HCT116 (cell line): ENCODE measurements around the gene UMODL1. TPM values are rescaled to one million over a fixed set of nuclear protein-coding genes. Genes with fewer than 3 reads are reported as not detected.

ENCODE experiments used
- ATAC-seq: fragments of 200-7000 bp; cut with Tn5 transposase; 2 replicates; pipeline ENCODE4 v1.9.1; 2020; ENCODE audit warnings: mild to moderate bottlenecking, moderate library complexity
- BruUV-seq: library from RNA; stranded (reverse); fragments of 400-500 nt; replicated peaks from 2 replicates; lab custom pipeline; 2021; lab: Mats Ljungman, UMichigan
- CTCF ChIA-PET: fragments of 300-600 bp; sonication (Branson Sonifier 250); formaldehyde crosslinking; loops from one replicate; lab custom pipeline; 2021; ENCODE audit warnings: antibody characterized with exemption; lab: Charles Lee
- POLR2A ChIA-PET: fragments of 300-600, 350-600 bp; sonication (Branson Sonifier 250); formaldehyde crosslinking; loops from one replicate; lab custom pipeline; 2021; ENCODE audit warnings: antibody characterized with exemption; lab: Charles Lee
- RAD21 ChIA-PET, 2 experiments: fragments of 300-600 bp; sonication (Branson Sonifier 250); formaldehyde crosslinking; loops; one replicate each; lab custom pipeline; 2023; ENCODE audit warnings: low total read pairs in 2 of 2; ENCODE audit not compliant: uncharacterized antibody in 2 of 2, unreplicated experiment in 2 of 2, low non-redundant PET in 1 of 2; lab: Charles Lee
- DNase-seq: peaks from one replicate; pipeline ENCODE4 v3.0.0-alpha.2; 2010; ENCODE audit warnings: low read depth, low spot score
- H2AFZ ChIP-seq: fragments of 200-600 bp; shearing (Covaris generic), sonication (generic); 2 replicates; pipeline ENCODE4 v1.6.1; 2017; ENCODE audit warnings: low read depth, mixed run types, mixed read lengths, antibody characterized with exemption, low read length; ENCODE audit not compliant: poor library complexity, severe bottlenecking
- H3K27ac ChIP-seq: 2 replicates; pipeline ENCODE4 v1.5.1; 2012; ENCODE audit warnings: low read depth, low read length
- H3K27me3 ChIP-seq: fragments of 200-600 bp; sonication (generic); 2 replicates; pipeline ENCODE4 v1.6.1; 2016; ENCODE audit warnings: mixed run types, low read length, mixed read lengths; ENCODE audit not compliant: insufficient read depth
- H3K36me3 ChIP-seq, 2 experiments: fragments of 200-500 bp in 1 of 2; fragments of 200-600 bp in 1 of 2; sonication (Bioruptor generic) in 1 of 2; sonication (generic) in 1 of 2; 2 replicates each; pipeline versions ENCODE4 v1.5.1 to v1.6.1; 2014 to 2016; ENCODE audit warnings: low read length in 2 of 2, inconsistent platforms in 1 of 2, mixed read lengths in 1 of 2, mixed run types in 1 of 2; ENCODE audit not compliant: insufficient read depth in 2 of 2, control insufficient read depth in 1 of 2
- H3K4me1 ChIP-seq, 2 experiments: fragments of 200-600 bp in 1 of 2; sonication (generic) in 1 of 2; 2 replicates each; pipeline versions ENCODE4 v1.5.1 to v1.6.1; 2012 to 2017; ENCODE audit warnings: low read length in 2 of 2, inconsistent platforms in 1 of 2, mild to moderate bottlenecking in 1 of 2, mixed read lengths in 1 of 2, mixed run types in 1 of 2, moderate library complexity in 1 of 2; ENCODE audit not compliant: insufficient read depth in 2 of 2, control insufficient read depth in 1 of 2
- H3K4me2 ChIP-seq: fragments of 200-600 bp; sonication (generic); 2 replicates; pipeline ENCODE4 v1.6.1; 2017; ENCODE audit warnings: mixed run types, low read length, mixed read lengths
- H3K4me3 ChIP-seq, 2 experiments: fragments of 200-600 bp in 1 of 2; sonication (generic) in 1 of 2; replicated peaks in 1 of 2; 2 replicates each; pipeline ENCODE4 v1.5.1; 2011 to 2016; ENCODE audit warnings: low read length in 2 of 2, control low read depth in 1 of 2, low read depth in 1 of 2, mild to moderate bottlenecking in 1 of 2, mixed read lengths in 1 of 2, mixed run types in 1 of 2
- H3K79me2 ChIP-seq: fragments of 200-600 bp; sonication (generic); 2 replicates; pipeline ENCODE4 v1.6.1; 2017; ENCODE audit warnings: mild to moderate bottlenecking, mixed run types, low read length, moderate library complexity, mixed read lengths; ENCODE audit not compliant: insufficient read depth
- H3K9ac ChIP-seq: fragments of 200-600 bp; sonication (generic); 2 replicates; pipeline ENCODE4 v1.6.1; 2016; ENCODE audit warnings: low read length, mixed read lengths
- H3K9me2 ChIP-seq: fragments of 200-600 bp; sonication (generic), shearing (Covaris generic); 2 replicates; pipeline ENCODE4 v1.6.1; 2017; ENCODE audit warnings: mixed run types, mild to moderate bottlenecking, moderate library complexity; ENCODE audit not compliant: insufficient read depth
- H3K9me3 ChIP-seq, 2 experiments: fragments of 200-500 bp in 1 of 2; fragments of 200-600 bp in 1 of 2; sonication (Bioruptor generic) in 1 of 2; sonication (generic) in 1 of 2; 2 replicates each; pipeline ENCODE4 v1.6.1; 2014 to 2017; ENCODE audit warnings: low read length in 2 of 2, mixed read lengths in 2 of 2, inconsistent platforms in 1 of 2, low read depth in 1 of 2, mild to moderate bottlenecking in 1 of 2, mixed run types in 1 of 2, moderate library complexity in 1 of 2; ENCODE audit not compliant: control insufficient read depth in 1 of 2, insufficient read depth in 1 of 2
- H4K20me1 ChIP-seq: fragments of 200-600 bp; sonication (generic), shearing (Covaris generic); 2 replicates; pipeline ENCODE4 v1.6.1; 2017; ENCODE audit warnings: mixed run types, mild to moderate bottlenecking, moderate library complexity; ENCODE audit not compliant: insufficient read depth
- JUND ChIP-seq: IDR thresholded peaks from 2 replicates; pipeline ENCODE4 v1.6.1; 2012
- REST ChIP-seq: IDR thresholded peaks from 2 replicates; pipeline ENCODE4 v1.6.1; 2012; ENCODE audit warnings: low read depth
- ZBTB33 ChIP-seq: IDR thresholded peaks from 2 replicates; pipeline ENCODE4 v1.6.1; 2011; ENCODE audit warnings: mild to moderate bottlenecking, low read length, moderate library complexity; ENCODE audit not compliant: insufficient replicate concordance; ENCODE audit errors: extremely low read depth
- intact Hi-C: fragments of 100-400 bp; cut with micrococcal nuclease; formaldehyde crosslinking; loops from 2 replicates; pipeline ENCODE4 v1.10.0; 2022
- total RNA-seq: library from RNA; stranded (reverse); gene quantifications from one replicate; pipeline ENCODE4 v1.2.1, GENCODE V29; 2021; ENCODE audit not compliant: unreplicated experiment

The UMODL1 gene
- total RNA-seq, 1 experiment from 2014 or later, result not detected

DNA sequence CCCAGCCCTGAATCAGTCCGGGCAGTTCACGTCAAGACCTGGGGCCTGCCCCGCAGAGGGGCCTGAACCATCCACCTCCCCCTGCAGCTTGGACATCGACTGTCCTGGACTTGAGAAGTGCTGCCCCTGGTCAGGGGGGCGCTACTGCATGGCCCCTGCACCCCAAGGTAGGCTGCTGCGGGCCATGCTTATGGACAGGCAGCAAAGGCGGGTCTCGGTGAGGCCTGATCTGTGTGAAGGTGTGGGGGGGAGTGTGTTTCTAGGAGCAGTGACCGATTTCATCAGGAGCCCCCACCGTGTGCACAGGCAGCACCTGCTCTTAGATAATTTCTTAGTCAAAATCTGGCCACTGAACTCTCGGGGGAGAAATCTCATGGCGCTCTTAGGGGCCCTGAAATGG, 13.0 kb downstream of the UMODL1 start:
- CTCF ChIA-PET, result interaction anchor here (1.1 kb wide), 1 partner anchor 34 kb away, joined by 4 read pairs; no protein-coding TSS in a partner anchor

More for the DNA sequence above, 13.0 kb downstream of the UMODL1 start:
- no peaks in the 10 kb centered on the region for H3K9me2 ChIP-seq
- H3K36me3 ChIP-seq, result no peaks in the 10 kb centered on the region
- RAD21 ChIA-PET, result no interaction called here
- no peak for TF ChIP-seq JUND
- TF ChIP-seq ZBTB33, result no peak
- TF ChIP-seq REST, result no peak
- no peak overlapping the region for H2AFZ ChIP-seq
- no peak overlapping the region for H3K9ac ChIP-seq
- H4K20me1 ChIP-seq, result no peaks in the 10 kb centered on the region
- DNase-seq, result no peak
- POLR2A ChIA-PET, result no interaction called here
- peaks cover 3 to 8% of the 10 kb centered on the region in 2 experiments; a peak in 3 of 4 replicates for H3K4me1 ChIP-seq
- H3K79me2 ChIP-seq, result no peaks in the 10 kb centered on the region
- no peak overlapping the region for H3K4me3 ChIP-seq
- no peaks in the 10 kb centered on the region for H3K27me3 ChIP-seq
- intact Hi-C loops, result no loop called here
- H3K4me2 ChIP-seq, result no peak overlapping the region
- no TSS peak for BruUV-seq
- no peaks in the 10 kb centered on the region for H3K9me3 ChIP-seq
- ATAC-seq, result no peak
- H3K27ac ChIP-seq, result no peak overlapping the region
